H1 (cell line): ENCODE results near the gene ITPKB. TPM values are rescaled to one million over a fixed set of nuclear protein-coding genes. Genes with fewer than 3 reads are reported as not detected.

Source experiments
- CTBP2 ChIP-seq: IDR thresholded peaks from 2 replicates; pipeline ENCODE4 v1.7.0; 2011; ENCODE audit warnings: borderline replicate concordance, mild to moderate bottlenecking, moderate library complexity, mixed read lengths, low read length; ENCODE audit not compliant: insufficient read depth, insufficient read length
- EGR1 ChIP-seq: IDR thresholded peaks from 2 replicates; pipeline ENCODE4 v1.6.1; 2011; ENCODE audit warnings: low read depth, low read length, borderline replicate concordance
- EP300 ChIP-seq, 2 experiments: IDR thresholded peaks; 1 replicate in 1 of 2; 2 replicates in 1 of 2; pipeline ENCODE4 v1.6.1; 2011 to 2012; ENCODE audit warnings: low read depth in 2 of 2, low read length in 2 of 2, mild to moderate bottlenecking in 2 of 2, borderline replicate concordance in 1 of 2, inconsistent platforms in 1 of 2, moderate library complexity in 1 of 2
- GABPA ChIP-seq: IDR thresholded peaks from 2 replicates; pipeline ENCODE4 v1.6.1; 2011; ENCODE audit warnings: mild to moderate bottlenecking, low read length, moderate library complexity, borderline replicate concordance; ENCODE audit not compliant: insufficient read depth
- GTF2F1 ChIP-seq: IDR thresholded peaks from 2 replicates; pipeline ENCODE4 v1.6.1; 2012; ENCODE audit warnings: low read depth, low read length, improper control_type of control experiment, borderline replicate concordance
- YY1 ChIP-seq: IDR thresholded peaks from 2 replicates; pipeline ENCODE4 v1.6.1; 2011; ENCODE audit warnings: low read depth, mild to moderate bottlenecking, low read length
- polyA plus RNA-seq, 7 experiments: library from polyadenylated mRNA; depleted of rRNA in 3 of 7; stranded (reverse) in 5 of 7; unstranded in 2 of 7; fragments of >200 nt in 5 of 7; fragments of 200-250 nt in 2 of 7; gene quantifications; 1 replicate in 5 of 7; 2 replicates in 1 of 7; 4 replicates in 1 of 7; pipeline versions ENCODE4 v1.2.1 to v1.2.3, GENCODE V29; 2011 to 2013; ENCODE audit warnings: missing spikeins in 2 of 7, mixed read lengths in 2 of 7
- total RNA-seq: library from RNA; stranded (reverse); fragmentation: NEBNext Ultra II Directional; extraction: Animal tissue kit (Norgen Biotek cat#: 25700); gene quantifications from 2 replicates; pipeline ENCODE4 v1.2.1, GENCODE V29; 2021

The ITPKB gene
- total and polyA plus RNA-seq, 2 of the 8 experiments (the other 6 are each of a cell fraction or from before 2014, with no cell fraction given) = 1.7 to 4.8 TPM

- TF ChIP-seq EGR1 = no peak
- TF ChIP-seq EP300 (IDR thresholded peaks at IDR 0.05; ENCODE audit: borderline replicate concordance in 1 of 2, low read depth in 2 of 2, low read length in 2 of 2) = no peak
- TF ChIP-seq CTBP2 = no peak
- TF ChIP-seq YY1 = no peak
- no peak for TF ChIP-seq GTF2F1
- TF ChIP-seq GABPA = no peak
Observed at GRCh38 chr1:226704169-226704937, 34.7 kb downstream of the ITPKB start (continued).
